Bronchial epithelial cell (primary cell): ENCODE results near the gene RNF130. TPM values are rescaled to one million over a fixed set of nuclear protein-coding genes. Genes with fewer than 3 reads are reported as not detected.

Source experiments
- DNase-seq: peaks from one replicate; pipeline ENCODE4 v3.0.0-alpha.2; 2010; ENCODE audit warnings: low read depth
- FAIRE-seq: peaks from 2 replicates; lab custom pipeline; 2011; peaks lifted over from hg19 to GRCh38; lab: Jason Lieb, UNC
- H3K27me3 ChIP-seq: 2 replicates; pipeline ENCODE4 v1.5.1; 2011; ENCODE audit warnings: low read length; ENCODE audit not compliant: control insufficient read depth, insufficient read depth
- H3K36me3 ChIP-seq: 2 replicates; pipeline ENCODE4 v1.5.1; 2011; ENCODE audit warnings: low read length; ENCODE audit not compliant: control insufficient read depth, insufficient read depth
- H3K4me3 ChIP-seq: 2 replicates; pipeline ENCODE4 v1.5.1; 2011; ENCODE audit warnings: mild to moderate bottlenecking, low read depth, low read length, control low read depth
- total RNA-seq: library from RNA; depleted of rRNA; stranded (reverse); fragments of >200 nt; gene quantifications from 2 replicates; pipeline ENCODE4 v1.2.1, GENCODE V29; 2014
- TF ChIP-seq, protein P1 (sequence below): IDR thresholded peaks from 2 replicates; pipeline ENCODE4 v1.5.1; 2011; ENCODE audit warnings: mild to moderate bottlenecking, moderate library complexity, low read length, control low read depth, inconsistent platforms; ENCODE audit not compliant: insufficient read depth, severe bottlenecking

RNF130 gene
- total RNA-seq, 1 donor from 2014 or later: 16.8 TPM

DNA sequence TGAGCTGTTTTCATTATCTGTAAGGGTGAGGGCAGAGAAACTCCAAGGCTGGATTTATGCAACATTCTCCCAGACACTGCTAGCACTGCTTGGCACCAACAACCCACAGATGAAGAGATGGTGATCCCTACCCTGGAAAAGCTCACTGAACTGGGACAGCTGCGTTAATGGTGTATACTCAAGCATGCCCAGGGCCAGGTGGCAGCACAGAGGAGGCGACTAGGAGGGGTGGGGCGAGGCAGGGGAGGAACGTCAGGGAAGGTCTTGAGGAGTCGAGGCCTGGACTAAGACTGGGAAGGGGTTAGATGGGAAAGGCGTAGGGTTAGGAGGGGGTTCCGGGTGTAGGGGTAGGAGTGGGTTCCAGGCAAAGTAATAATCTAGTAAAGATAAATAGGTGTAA lies 90.8 kb downstream of the RNF130 start:
- Histone ChIP-seq H3K27me3 (no peaks in the 10 kb centered on the region), H3K36me3 (peaks cover 2% of the 10 kb centered on the region), H3K4me3 (no peak overlapping the region)
- no peak for DNase-seq
- no peak for FAIRE-seq
- TF ChIP-seq, protein P1, sequence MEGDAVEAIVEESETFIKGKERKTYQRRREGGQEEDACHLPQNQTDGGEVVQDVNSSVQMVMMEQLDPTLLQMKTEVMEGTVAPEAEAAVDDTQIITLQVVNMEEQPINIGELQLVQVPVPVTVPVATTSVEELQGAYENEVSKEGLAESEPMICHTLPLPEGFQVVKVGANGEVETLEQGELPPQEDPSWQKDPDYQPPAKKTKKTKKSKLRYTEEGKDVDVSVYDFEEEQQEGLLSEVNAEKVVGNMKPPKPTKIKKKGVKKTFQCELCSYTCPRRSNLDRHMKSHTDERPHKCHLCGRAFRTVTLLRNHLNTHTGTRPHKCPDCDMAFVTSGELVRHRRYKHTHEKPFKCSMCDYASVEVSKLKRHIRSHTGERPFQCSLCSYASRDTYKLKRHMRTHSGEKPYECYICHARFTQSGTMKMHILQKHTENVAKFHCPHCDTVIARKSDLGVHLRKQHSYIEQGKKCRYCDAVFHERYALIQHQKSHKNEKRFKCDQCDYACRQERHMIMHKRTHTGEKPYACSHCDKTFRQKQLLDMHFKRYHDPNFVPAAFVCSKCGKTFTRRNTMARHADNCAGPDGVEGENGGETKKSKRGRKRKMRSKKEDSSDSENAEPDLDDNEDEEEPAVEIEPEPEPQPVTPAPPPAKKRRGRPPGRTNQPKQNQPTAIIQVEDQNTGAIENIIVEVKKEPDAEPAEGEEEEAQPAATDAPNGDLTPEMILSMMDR: no peak

DNA sequence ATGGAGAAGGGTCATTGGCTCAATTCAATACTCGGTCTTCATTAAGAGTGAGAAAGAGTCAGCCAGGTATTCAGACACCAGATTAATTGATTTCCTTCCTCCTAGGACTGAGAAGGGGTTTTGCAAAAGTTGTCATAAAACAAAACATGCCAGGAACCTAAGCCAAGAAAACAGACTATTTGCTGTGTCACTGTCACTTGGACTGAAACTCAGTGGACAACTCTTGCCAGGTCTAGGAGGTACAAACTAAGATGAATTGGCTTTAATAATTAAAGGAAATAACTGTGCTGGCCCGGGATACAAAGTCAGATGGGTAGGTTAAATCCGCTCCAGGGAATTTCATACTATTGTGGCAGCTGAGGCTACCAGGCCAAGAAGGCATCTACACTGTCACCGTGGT lies 92.8 kb downstream of the RNF130 start:
- TF ChIP-seq, protein P1: no peak
- H3K36me3 ChIP-seq: peaks cover 3% of the 10 kb centered on the region
- no peaks in the 10 kb centered on the region for H3K27me3 ChIP-seq
- H3K4me3 ChIP-seq: no peak overlapping the region
- FAIRE-seq: no peak
- no peak for DNase-seq

GRCh38 chr5:179975713-179976134 lies 95.8 kb downstream of the RNF130 start:
- no peak for DNase-seq
- H3K4me3 ChIP-seq: no peak overlapping the region
- TF ChIP-seq, protein P1: no peak
- H3K27me3 ChIP-seq: no peaks in the 10 kb centered on the region
- H3K36me3 ChIP-seq: peaks cover 3% of the 10 kb centered on the region
- no peak for FAIRE-seq

GRCh38 chr5:179974946-179975712 lies 96.4 kb downstream of the RNF130 start:
- no peak for FAIRE-seq

DNA sequence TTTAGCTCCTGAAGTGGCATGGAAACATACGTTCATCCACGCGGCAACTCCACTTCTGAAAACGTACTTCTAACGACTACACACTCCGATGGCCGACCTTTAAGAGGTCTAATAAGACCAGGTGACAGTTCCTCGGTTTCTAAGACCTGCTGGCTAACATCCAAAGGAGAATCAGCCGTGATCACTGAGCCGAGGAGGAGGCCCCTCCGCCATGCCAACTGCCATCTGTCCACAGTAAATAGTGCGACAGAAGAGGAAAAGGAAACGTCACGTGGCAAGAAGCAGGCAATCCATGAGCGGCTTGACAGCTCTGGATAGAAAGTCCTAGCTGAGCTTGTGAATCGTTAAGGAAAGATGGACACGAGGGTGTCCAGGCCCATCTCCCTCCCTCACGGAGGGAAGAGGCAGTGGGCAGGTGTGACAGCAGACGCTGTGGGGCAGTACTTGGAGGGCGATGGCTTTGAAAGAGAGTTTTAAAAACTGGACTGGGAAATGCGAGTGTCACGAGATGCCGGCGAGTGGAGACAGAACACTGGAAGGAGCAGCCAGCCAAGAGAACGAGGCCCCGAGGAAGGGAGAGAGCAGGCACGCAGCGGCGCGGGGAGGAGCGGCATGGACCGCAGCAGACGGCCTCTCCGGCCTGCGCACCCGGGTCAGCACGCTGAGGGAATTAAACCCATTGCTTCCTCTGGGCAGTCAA lies 97.2 kb downstream of the RNF130 start:
- no peak for DNase-seq
- Histone ChIP-seq H3K4me3 (no peak overlapping the region), H3K36me3 (peaks cover 3% of the 10 kb centered on the region), H3K27me3 (no peaks in the 10 kb centered on the region)
- TF ChIP-seq, protein P1: no peak
- FAIRE-seq: no peak

More at GRCh38 chr5:179974946-179975712, 96.4 kb downstream of the RNF130 start:
- no peak overlapping the region for H3K4me3 ChIP-seq
- DNase-seq: no peak
- no peaks in the 10 kb centered on the region for H3K27me3 ChIP-seq
- TF ChIP-seq, protein P1: peak; percentile 47
- peaks cover 3% of the 10 kb centered on the region for H3K36me3 ChIP-seq
